ENCODE measurements around the gene TRAM2. TPM values are rescaled to one million over a fixed set of nuclear protein-coding genes. Genes with fewer than 3 reads are reported as not detected.

The TRAM2 gene
- total RNA-seq, 1 donor from 2014 or later: 11.0 TPM

DNA sequence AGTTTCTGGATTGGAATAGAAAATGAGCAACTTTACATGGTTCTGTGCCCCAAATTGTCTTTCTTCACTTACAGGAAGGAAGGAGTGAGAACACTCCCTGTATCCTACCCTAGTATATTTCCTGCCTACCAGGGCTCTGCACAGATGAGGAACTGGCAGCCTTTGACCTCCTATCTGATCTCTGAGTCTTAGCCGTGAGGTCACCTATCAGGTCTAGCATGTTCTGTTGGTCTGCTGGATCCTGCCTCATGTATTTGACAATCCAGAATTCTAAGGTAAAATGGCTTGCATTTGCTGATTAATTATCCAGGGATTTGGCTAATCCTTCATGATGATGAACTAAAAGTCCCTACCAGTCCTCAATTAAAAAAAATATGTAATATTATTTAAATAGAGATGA lies 35.0 kb upstream of the TRAM2 start:
- no peak for DNase-seq (ENCODE audit: extremely low spot score in 2 of 2)
- Histone ChIP-seq H3K27ac (no peak overlapping the region), H3K4me1 (no peaks in the 10 kb centered on the region), H3K9me3 (no peaks in the 10 kb centered on the region), H3K4me3 (no peak overlapping the region), H3K36me3 (no peaks in the 10 kb centered on the region), H3K27me3 (no peaks in the 10 kb centered on the region)
- TF ChIP-seq POLR2A (IDR thresholded peaks at IDR 0.05) (no peak), POLR2AphosphoS5 (IDR thresholded peaks at IDR 0.05; ENCODE audit: insufficient read depth in 1 of 2, low read depth in 1 of 2) (no peak)
- TF ChIP-seq, protein P1, sequence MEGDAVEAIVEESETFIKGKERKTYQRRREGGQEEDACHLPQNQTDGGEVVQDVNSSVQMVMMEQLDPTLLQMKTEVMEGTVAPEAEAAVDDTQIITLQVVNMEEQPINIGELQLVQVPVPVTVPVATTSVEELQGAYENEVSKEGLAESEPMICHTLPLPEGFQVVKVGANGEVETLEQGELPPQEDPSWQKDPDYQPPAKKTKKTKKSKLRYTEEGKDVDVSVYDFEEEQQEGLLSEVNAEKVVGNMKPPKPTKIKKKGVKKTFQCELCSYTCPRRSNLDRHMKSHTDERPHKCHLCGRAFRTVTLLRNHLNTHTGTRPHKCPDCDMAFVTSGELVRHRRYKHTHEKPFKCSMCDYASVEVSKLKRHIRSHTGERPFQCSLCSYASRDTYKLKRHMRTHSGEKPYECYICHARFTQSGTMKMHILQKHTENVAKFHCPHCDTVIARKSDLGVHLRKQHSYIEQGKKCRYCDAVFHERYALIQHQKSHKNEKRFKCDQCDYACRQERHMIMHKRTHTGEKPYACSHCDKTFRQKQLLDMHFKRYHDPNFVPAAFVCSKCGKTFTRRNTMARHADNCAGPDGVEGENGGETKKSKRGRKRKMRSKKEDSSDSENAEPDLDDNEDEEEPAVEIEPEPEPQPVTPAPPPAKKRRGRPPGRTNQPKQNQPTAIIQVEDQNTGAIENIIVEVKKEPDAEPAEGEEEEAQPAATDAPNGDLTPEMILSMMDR (IDR thresholded peaks at IDR 0.05): no peak
- intact Hi-C loops (cut with DNase I): no loop called here

DNA sequence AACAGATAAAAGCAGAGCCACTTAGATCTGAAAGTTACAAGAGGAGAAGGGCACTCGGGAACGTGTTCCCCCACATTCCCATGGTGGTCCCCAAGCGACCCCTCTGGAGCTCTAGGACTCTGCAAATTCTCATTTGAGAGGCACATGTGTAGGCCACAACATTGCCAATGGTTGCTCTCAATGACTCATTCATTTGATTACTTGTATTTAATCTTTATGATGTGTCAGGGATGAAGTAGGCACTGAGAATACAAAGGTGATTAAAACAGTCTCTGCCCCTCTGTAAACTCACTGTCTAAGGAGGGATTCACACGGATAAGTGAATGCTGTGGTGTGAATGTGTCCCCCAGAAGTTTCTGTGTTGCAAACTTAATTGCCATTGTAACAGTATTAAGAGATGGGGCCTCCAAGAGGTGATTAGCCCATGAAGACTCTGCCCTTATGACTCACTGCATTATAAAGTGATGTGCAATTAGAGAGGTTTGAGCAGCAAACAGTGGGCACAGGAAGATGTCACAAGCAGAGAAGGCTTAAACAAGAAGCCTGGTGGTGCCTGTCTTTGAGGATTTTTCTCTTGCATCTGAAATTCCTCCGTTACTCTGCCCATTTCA lies 34.0 kb upstream of the TRAM2 start:
- no peak overlapping the region for H3K27ac ChIP-seq
- H3K9me3 ChIP-seq: no peaks in the 10 kb centered on the region
- intact Hi-C loops (cut with DNase I): no loop called here
- H3K4me3 ChIP-seq: no peak overlapping the region
- DNase-seq (ENCODE audit: extremely low spot score in 2 of 2): no peak
- no peak for TF ChIP-seq POLR2AphosphoS5 (IDR thresholded peaks at IDR 0.05; ENCODE audit: insufficient read depth in 1 of 2, low read depth in 1 of 2)
- TF ChIP-seq, protein P1 (IDR thresholded peaks at IDR 0.05): no peak
- no peaks in the 10 kb centered on the region for H3K27me3 ChIP-seq
- H3K36me3 ChIP-seq: no peaks in the 10 kb centered on the region
- H3K4me1 ChIP-seq: no peaks in the 10 kb centered on the region

DNA sequence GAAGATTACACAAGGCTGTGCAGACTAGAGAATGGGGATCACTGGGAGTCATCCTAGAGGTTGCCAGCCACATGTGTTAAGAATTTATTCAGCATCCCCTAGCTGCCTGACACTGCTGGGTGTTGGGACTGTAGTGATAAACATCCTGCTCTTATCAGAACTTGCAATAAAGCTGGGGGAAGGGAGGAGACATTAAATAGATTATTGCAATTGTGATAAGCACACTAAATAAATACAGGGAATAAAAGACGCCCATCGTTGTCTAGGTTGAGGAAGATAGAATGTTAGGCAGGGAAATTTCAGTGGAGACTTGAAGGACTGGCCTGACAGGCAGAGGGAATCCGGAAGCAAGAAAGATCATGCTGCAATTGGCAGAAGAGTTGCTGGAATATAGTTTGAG lies 33.2 kb upstream of the TRAM2 start:
- TF ChIP-seq POLR2AphosphoS5 (IDR thresholded peaks at IDR 0.05; ENCODE audit: insufficient read depth in 1 of 2, low read depth in 1 of 2) (no peak), POLR2A (IDR thresholded peaks at IDR 0.05) (no peak)
- TF ChIP-seq, protein P1 (IDR thresholded peaks at IDR 0.05): no peak
- H3K4me1 ChIP-seq: no peaks in the 10 kb centered on the region
- H3K27me3 ChIP-seq: no peaks in the 10 kb centered on the region
- DNase-seq (ENCODE audit: extremely low spot score in 2 of 2): no peak
- H3K4me3 ChIP-seq: no peak overlapping the region
- no peaks in the 10 kb centered on the region for H3K9me3 ChIP-seq
- no peaks in the 10 kb centered on the region for H3K36me3 ChIP-seq
- intact Hi-C loops (cut with DNase I): no loop called here
- H3K27ac ChIP-seq: no peak overlapping the region

DNA sequence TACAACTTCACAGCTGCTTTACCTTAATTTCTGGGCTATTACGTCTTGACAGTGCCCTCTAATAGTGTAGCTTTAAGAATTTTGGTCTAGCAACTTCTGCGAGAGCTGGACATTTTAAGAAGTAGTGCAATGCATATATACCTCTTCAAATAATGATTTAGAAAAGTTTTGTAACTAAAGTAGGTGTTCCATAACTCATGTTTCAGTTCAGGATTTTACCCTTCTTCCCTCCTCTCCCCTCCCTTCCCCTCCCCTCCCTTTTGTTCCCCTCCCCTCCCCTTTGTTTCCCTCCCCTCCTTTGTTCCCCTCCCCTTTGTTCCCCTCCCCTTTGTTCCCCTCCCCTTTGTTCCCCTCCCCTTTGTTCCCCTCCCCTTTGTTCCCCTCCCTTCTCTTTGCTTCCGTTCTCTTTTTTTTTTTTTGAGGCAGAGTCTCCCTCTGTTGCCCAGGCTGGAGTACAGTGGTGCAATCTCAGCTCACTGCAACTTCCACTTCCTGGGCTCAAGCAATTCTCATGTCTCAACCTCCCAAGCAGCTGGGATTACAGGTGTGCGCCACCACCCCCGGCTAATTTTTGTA lies 28.8 kb upstream of the TRAM2 start:
- TF ChIP-seq, protein P1 (IDR thresholded peaks at IDR 0.05): no peak
- no peak for TF ChIP-seq POLR2A (IDR thresholded peaks at IDR 0.05)
- no peak for TF ChIP-seq POLR2AphosphoS5 (IDR thresholded peaks at IDR 0.05; ENCODE audit: insufficient read depth in 1 of 2, low read depth in 1 of 2)

More for the DNA sequence above, 28.8 kb upstream of the TRAM2 start:
- no peak overlapping the region for H3K27ac ChIP-seq
- DNase-seq (ENCODE audit: extremely low spot score in 2 of 2): no peak
- H3K4me1 ChIP-seq: no peaks in the 10 kb centered on the region
- H3K4me3 ChIP-seq: no peak overlapping the region
- intact Hi-C loops (cut with DNase I): loop anchor here (10.0 kb wide), 1 partner anchor 49 kb away; no protein-coding TSS in a partner anchor
- H3K9me3 ChIP-seq: no peaks in the 10 kb centered on the region
- H3K36me3 ChIP-seq: no peaks in the 10 kb centered on the region
- H3K27me3 ChIP-seq: no peaks in the 10 kb centered on the region

Measured in vagina (tissue), 2 donors.